ENCODE data around the gene KRT83.

The KRT83 gene

GRCh38 chr12:52314511-52314910 is 6.7 kb downstream of the KRT83 start:
- H3K4me3 ChIP-seq (ENCODE audit: control insufficient read depth, low read depth, low read length) = no peak overlapping the region
- DNase-seq (ENCODE audit: low read depth) = no peak
- no peak for TF ChIP-seq CTCF (IDR thresholded peaks at IDR 0.05; ENCODE audit: control insufficient read depth, insufficient read depth, low read depth, low read length, missing control alignments)

GRCh38 chr12:52313926-52314325 is 7.3 kb downstream of the KRT83 start:
- no peak for TF ChIP-seq CTCF (IDR thresholded peaks at IDR 0.05; ENCODE audit: control insufficient read depth, insufficient read depth, low read depth, low read length, missing control alignments)
- no peak overlapping the region for H3K4me3 ChIP-seq (ENCODE audit: control insufficient read depth, low read depth, low read length)
- DNase-seq (ENCODE audit: low read depth) = no peak

DNA sequence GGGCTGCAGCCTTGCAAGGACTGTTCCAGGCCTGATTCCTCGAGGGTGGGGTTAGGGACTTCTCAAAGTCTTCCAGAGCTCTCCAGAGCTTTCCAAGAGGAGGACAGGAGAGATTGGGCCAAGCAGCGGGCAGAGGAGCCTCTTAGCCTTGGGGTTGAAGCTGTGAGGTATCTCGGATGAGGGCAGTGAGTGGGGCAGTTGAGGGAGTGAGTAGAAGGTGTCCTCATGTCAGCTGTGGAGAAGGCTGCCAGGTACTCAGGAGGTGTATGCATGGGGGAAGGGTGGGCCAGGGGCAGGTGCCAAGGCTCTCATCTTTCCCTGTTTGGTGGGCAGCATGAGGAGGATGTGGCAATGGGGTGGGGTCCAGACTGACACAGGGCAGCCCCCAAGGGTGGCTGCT is 7.7 kb downstream of the KRT83 start:
- no peak for TF ChIP-seq CTCF (IDR thresholded peaks at IDR 0.05; ENCODE audit: control insufficient read depth, insufficient read depth, low read depth, low read length, missing control alignments)
- no peak for DNase-seq (ENCODE audit: low read depth)
- H3K4me3 ChIP-seq (ENCODE audit: control insufficient read depth, low read depth, low read length) = no peak overlapping the region

DNA sequence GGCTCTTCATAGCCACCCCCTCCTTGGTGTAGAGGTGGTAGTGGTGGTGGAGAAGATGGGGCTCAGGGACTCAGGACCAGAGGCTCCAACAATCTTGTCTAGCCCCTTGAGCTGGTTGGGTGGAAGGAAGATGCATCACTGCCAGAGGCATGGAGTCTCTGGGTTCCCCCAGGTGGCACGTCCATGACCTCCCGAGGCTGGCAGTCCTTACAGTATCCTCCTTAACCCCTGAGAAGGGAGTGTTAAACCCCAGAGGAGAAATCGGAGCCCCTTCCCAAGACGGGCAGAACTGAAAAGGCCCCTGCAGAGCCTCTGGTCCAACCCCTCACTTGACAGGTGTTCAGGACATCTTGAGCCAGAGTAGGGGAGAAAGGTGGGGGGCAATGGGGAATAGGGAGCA is 9.1 kb downstream of the KRT83 start:
- no peak for DNase-seq (ENCODE audit: low read depth)
- H3K4me3 ChIP-seq (ENCODE audit: control insufficient read depth, low read depth, low read length) = no peak overlapping the region
- no peak for TF ChIP-seq CTCF (IDR thresholded peaks at IDR 0.05; ENCODE audit: control insufficient read depth, insufficient read depth, low read depth, low read length, missing control alignments)

- H3K4me3 ChIP-seq (ENCODE audit: control insufficient read depth, low read depth, low read length) = no peak overlapping the region
- no peak for TF ChIP-seq CTCF (IDR thresholded peaks at IDR 0.05; ENCODE audit: control insufficient read depth, insufficient read depth, low read depth, low read length, missing control alignments)
- no peak for DNase-seq (ENCODE audit: low read depth)
Observed at GRCh38 chr12:52311285-52311648, 9.9 kb downstream of the KRT83 start.

- TF ChIP-seq CTCF (IDR thresholded peaks at IDR 0.05; ENCODE audit: control insufficient read depth, insufficient read depth, low read depth, low read length, missing control alignments) = no peak
- DNase-seq (ENCODE audit: low read depth) = no peak
- H3K4me3 ChIP-seq (ENCODE audit: control insufficient read depth, low read depth, low read length) = no peak overlapping the region
Observed at GRCh38 chr12:52310622-52311284, 10.4 kb downstream of the KRT83 start.
